Embryonic facial prominence (tissue), 1 donor: Measurements from ENCODE around the gene UFD1.
A peak's percentile ranks its signal among the peaks of the same experiment; 100 is the strongest.

Source experiments
- DNase-seq: peaks from one replicate; pipeline ENCODE4 v3.0.0-alpha.2; 2016; ENCODE audit errors: extremely low spot score

UFD1 gene, protein sequence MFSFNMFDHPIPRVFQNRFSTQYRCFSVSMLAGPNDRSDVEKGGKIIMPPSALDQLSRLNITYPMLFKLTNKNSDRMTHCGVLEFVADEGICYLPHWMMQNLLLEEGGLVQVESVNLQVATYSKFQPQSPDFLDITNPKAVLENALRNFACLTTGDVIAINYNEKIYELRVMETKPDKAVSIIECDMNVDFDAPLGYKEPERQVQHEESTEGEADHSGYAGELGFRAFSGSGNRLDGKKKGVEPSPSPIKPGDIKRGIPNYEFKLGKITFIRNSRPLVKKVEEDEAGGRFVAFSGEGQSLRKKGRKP

GRCh38 chr22:19478901-19479354, at the start of gene UFD1:
Gene UFD1 (minus strand): TSS chr22:19479193. CDS start chr22:19479085, 108 bp downstream.
- peak; percentile 43 for DNase-seq

DNA sequence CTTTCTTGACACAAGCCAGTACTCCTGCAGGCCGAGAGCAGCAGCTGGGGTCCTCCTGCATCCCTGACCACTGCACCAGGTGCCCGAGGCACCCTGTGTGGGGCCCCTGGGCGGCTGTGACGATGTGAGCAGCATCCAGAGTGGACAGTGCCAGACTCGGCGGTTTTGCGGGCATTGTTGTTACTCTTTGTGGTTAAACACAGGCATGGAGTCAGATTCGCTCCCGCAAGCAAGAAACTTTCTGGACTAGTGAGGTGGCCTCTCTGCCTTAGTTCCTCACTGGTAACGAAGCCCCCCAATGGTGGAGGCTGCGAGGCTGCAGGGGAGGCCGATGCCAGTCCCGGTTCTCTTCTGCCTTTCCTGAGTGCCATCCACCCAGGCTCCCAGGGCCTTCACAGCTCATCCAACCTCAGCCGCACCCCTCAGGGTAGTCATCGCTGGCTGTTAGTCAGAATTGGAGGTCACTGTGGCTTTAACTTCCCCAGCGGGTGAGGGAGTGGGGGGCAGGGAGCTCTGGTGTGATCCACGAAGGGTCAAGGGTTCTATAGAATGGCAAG, 48.9 kb upstream of the UFD1 start:
- no peak for DNase-seq

DNA sequence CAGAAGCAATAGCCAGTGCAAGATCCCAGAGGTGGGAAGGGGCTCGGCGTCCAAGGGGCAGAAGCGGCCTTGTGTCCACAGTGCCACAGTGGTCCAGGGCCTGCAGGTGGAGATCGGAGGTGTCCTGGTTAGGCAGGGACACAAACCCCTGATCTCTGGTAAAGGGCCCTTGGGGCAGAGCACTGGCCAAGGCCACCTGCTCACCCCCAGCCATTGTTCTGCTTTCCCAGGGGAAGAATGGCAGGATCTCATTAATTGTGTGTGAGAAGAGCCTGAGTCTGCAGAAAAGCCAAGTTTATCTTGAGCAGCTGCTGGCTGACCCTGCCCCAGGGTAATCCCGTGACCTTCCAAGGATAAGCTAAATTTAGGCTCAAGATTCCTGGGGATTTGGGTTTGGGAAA, 48.3 kb upstream of the UFD1 start:
- no peak for DNase-seq

DNA sequence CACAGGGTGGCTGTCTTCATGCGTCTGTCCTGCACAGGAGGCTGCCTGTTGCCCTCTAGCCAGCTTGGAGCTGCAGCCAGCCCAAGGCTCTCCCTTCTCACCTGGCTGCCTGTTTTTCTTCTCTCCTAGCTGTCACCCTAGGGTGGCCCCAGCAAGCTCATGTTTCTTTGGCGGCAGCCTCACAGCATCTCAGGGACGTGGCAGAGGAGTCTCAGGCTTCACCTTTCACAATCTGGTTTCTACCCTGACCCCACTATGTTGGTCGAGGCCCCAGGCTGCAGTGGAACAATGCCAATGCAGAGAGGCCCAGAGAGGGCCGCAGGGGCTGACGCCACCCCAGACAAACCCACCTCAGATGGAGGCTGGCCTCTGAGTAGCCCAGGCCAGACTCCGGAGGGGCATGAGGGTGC, 47.7 kb upstream of the UFD1 start:
- no peak for DNase-seq

- no peak for DNase-seq
These were observed 47.2 kb upstream of the UFD1 start for GRCh38 chr22:19526076-19526701.

- no peak for DNase-seq
These were observed 46.7 kb upstream of the UFD1 start for GRCh38 chr22:19525666-19526065.

DNA sequence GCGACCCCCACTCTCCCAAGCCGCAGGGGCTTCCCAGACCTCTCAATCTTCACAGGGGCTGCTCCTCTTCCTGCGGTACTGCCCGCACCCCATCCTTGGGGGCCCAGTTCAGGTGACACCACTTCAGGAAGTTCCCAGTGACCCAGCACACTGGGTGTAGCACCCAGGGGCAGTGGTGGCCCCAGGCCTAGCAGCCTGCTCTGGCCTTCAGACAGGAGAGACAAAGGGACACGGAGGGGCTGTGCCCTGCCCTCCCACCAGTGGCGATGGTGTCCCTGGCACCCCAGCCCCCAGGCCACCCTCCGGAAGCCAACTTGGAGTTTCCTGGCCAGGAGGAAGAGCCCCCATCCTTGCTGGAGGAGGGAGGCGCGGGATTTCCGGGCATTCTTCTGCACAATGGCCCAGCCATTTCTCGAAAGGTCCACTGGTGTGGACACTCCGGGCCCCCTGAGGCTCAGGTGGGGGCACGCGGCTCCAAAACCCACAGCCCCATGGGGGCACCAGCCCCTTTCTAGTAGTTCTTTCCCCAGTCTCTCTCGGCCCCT, 46.2 kb upstream of the UFD1 start:
- no peak for DNase-seq

- no peak for DNase-seq
These were observed 45.5 kb upstream of the UFD1 start, which contains the start of gene CLDN5 for GRCh38 chr22:19524170-19525115. Gene CLDN5 (minus strand): TSS chr22:19524410. CDS start chr22:19524255, 155 bp downstream.

DNA sequence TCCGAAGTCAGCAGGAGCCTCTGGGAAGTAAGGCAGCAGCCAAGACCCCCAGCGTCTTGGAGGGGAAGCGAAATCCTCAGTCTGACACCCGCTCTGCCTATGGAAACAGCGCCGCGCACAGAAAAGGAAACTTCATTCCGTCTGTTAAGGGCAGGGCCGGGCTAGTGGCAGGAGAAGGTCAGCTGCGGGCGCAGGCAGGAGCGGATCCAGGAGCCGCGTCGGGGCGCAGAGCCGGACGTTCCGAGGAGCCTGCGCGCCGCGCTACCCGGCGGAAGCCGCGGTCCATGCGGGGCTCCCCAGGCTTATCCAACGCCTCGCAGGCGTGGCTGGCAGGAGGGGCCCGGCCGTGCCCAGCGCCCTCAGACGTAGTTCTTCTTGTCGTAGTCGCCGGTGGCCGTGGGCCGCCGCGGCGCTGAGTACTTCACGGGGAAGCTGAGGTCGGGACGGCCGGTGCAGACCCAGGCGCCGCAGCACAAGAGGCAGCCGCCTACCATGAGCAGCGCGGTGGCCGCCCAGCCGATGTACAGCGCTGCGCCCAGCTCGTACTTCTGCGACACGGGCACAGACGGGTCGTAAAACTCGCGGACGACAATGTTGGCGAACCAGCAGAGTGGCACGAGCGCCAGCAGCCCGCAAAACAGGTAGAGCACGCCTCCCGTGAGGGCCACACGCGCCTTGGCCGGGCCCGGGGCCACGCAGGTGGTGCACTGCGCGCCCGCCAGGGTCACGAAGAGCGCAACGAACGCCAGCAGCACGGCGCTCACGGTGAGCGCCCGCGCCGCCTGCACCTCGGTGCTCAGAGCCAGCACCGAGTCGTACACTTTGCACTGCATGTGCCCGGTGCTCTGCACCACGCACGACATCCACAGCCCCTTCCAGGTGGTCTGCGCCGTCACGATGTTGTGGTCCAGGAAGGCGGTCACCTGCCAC, 44.5 kb upstream of the UFD1 start:
- DNase-seq, result no peak

DNA sequence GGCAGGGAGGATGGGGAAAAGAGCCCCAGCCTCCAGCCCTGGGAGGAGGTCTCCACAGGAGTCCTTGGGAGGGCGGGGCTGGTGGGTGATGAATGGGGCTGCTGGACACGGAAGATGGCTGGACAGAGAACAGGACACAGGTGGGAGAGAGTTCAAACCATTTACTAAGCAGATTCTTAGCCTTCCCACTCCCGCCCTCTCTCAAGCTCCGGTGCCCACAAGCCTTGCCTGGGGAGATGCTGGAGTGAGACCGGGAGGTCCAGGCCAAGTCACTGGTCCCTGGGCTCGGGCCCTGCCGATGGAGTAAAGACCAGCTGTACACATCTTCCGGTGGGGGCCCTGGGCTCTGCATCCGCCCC, 43.9 kb upstream of the UFD1 start:
- no peak for DNase-seq

DNA sequence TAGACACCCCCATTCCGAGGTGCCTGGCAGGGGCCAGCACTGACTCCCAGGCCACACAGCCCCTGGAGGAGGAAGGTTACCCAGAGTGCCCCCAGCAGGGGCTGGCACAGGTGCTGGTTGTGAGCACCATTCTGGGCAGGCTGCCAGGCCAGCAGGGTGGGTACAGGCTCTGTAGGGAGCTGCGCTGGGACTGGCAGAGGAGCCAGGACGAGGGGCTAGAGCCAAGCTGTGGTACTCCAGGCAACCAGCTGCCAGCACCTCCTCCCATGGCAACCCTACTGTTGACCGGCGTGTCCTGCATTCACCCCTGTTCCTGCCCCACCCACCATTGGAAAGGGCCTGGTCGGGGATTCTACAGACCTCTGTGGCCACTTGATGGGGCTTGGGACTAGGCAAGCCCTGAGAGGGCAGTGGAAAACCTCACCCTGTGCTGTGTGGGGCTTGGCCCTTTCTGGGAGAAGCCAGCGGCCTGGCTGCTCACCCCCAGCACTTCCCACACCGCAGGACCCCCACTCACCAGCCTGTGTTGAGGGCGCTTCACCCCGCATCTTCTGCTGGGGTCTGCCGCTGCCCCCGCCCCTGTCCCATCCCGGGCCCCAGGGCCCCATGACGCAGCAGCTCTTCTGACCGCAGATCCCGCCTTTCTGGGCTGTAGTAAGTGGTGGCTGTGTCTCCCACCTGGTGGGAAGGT, 43.3 kb upstream of the UFD1 start:
- no peak for DNase-seq

DNA sequence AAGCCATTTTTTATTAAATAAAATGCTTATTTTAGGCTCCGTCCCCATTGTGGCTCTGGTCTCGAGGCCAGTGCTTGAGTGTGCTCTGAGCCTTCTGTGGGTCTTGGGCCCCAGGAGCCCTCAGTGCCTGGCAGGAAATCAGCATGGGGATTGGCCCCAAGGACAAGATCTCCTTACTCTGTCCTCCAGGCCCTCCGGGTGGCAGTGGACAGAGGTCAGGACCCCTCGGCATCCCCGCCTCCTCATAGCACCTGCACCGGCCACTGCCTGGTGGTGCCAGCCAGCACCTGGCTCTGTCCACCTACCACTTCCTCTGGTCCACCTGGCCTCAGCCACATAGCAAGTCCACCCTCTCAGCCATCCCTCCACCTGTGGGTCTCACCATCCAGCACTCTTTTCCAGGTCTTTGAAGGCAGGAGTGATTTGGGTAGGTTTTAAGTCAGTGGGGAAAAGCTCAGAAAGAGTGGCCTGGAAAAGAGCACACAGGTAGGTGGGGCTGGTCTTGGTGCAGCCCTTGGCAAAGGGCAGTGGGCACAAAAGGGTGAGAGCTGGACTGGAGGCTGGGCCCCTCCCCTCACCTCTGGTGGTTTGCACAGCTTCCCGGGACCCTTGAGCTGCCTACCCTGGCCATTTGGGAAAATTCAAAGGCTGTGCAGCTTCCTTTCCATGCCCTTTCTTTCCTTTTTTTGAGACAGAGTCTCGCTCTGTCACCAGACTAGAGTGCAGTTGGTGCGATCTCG, 41.7 kb upstream of the UFD1 start:
- no peak for DNase-seq

- DNase-seq, result no peak
These were observed 41.0 kb upstream of the UFD1 start for GRCh38 chr22:19520007-19520406.

DNA sequence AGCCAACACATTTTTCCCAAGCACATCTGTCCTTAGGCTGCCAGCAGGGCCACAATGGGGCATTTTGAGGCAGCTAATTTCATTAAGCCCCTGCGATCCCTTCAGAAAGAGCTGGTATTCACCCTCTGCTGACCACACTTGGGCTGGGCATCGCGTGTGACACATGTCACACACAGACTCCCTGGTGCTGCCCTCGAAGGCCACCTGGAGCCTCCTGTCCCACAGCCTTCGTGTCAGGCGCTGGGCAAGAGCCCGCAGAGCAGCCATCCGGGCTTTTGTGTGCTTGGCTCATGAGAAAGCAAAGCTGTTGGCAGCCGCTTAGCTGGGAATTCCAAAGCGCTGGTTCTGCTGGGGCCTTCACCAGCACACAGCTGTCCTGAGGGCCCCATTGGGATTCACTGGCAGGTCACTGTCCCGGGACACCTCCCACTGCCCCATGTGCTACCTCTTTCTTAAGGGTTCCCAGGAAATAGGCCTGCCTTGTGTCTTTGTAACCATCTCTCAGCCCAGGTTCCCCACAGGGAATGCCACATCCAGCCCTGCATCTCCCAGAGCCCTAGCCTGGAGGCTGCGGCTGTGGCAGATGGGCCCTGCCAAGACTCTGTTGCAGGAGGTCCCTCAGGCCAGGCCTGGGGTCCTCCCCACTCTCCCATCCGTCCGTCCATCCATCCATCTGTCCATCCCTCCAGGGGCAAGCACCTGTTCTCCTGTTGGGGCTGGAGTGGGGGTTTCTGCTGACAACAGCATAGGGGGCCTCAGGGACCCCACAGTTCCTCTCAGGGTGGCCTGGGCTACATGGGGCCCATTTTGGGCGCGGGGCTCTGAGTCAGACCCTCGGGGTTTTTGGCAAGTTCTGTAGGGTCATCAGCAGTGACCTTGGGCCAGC, 40.3 kb upstream of the UFD1 start:
- DNase-seq, result no peak

DNA sequence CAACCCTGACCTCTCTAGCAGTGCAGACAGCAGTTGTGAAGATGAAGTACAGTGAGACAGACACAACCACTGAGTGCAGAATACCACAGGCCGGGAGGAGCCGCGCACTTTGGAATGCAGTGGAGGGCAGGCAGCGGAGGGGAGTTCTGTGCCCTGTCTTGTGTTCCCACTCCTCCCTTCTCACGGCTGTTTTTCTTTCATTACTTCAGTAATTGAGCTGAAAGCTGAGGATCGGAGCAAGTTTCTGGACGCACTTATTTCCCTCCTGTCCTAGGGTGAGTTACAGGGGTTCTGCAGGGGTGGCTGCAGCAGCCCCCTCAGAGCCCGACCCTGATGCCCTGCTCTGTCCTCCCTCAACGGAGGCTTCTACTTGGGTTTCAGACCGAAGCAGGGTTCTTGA, 39.6 kb upstream of the UFD1 start:
- no peak for DNase-seq

- no peak for DNase-seq
These were observed 39.1 kb upstream of the UFD1 start for GRCh38 chr22:19517919-19518611.

- no peak for DNase-seq
These were observed 38.1 kb upstream of the UFD1 start for GRCh38 chr22:19517171-19517500.
